GM21526 (cell line): ENCODE results near the gene TBC1D14.
"Not testable (repeated sequence)": the region's sequence is repeated elsewhere in the genome, so short reads cannot be mapped to it uniquely, and the experiment has no call there.

ENCODE experiments used
- ATAC-seq: cut with Tn5 transposase; IDR thresholded peaks from one replicate; pipeline ENCODE4 v1.9.1; 2021; ENCODE audit warnings: moderate library complexity; ENCODE audit not compliant: unreplicated experiment, low FRiP score

Gene TBC1D14

GRCh38 chr4:6908432-6909112, 1.1 kb upstream of the TBC1D14 start:
- no peak for ATAC-seq

- peak; percentile 32 for ATAC-seq
Observed at GRCh38 chr4:6909970-6910339, 329 bp downstream of the TBC1D14 start.

GRCh38 chr4:6910340-6910959, 824 bp downstream of the TBC1D14 start:
- no peak for ATAC-seq

GRCh38 chr4:6910960-6911874, 1.6 kb downstream of the TBC1D14 start:
- ATAC-seq = no peak

- ATAC-seq = not testable (repeated sequence)
Observed at GRCh38 chr4:6911917-6912316, 2.3 kb downstream of the TBC1D14 start.

- no peak for ATAC-seq
Observed at GRCh38 chr4:6912441-6912840, 2.8 kb downstream of the TBC1D14 start.

GRCh38 chr4:6913350-6913905, 3.8 kb downstream of the TBC1D14 start:
- no peak for ATAC-seq

- no peak for ATAC-seq
Observed at GRCh38 chr4:6914448-6914847, 4.8 kb downstream of the TBC1D14 start.

GRCh38 chr4:6915041-6916005, 5.7 kb downstream of the TBC1D14 start:
- ATAC-seq = no peak

- ATAC-seq = no peak
Observed at GRCh38 chr4:6916069-6916586, 6.5 kb downstream of the TBC1D14 start.

GRCh38 chr4:6916587-6917460, 7.2 kb downstream of the TBC1D14 start:
- no peak for ATAC-seq

GRCh38 chr4:6917461-6918271, 8.0 kb downstream of the TBC1D14 start:
- peak; percentile 77 for ATAC-seq

GRCh38 chr4:6918338-6918737, 8.7 kb downstream of the TBC1D14 start:
- ATAC-seq = no peak

GRCh38 chr4:6920171-6920570, 10.5 kb downstream of the TBC1D14 start:
- no peak for ATAC-seq

- no peak for ATAC-seq
Observed at GRCh38 chr4:6923507-6923906, 13.9 kb downstream of the TBC1D14 start.

- no peak for ATAC-seq
Observed at GRCh38 chr4:6924361-6924779, 14.7 kb downstream of the TBC1D14 start.

GRCh38 chr4:6925357-6925836, 15.8 kb downstream of the TBC1D14 start:
- ATAC-seq = no peak

GRCh38 chr4:6926081-6926480, 16.5 kb downstream of the TBC1D14 start:
- no peak for ATAC-seq
